ENCODE results near the gene STK32B. TPM values are rescaled to one million over a fixed set of nuclear protein-coding genes. Genes with fewer than 3 reads are reported as not detected.
A peak's percentile ranks its signal among the peaks of the same experiment; 100 is the strongest.

STK32B gene
- polyA plus RNA-seq, 2 of the 4 experiments (the other 2 are of a cell fraction) = 7.6 to 12.1 TPM

- CTCF ChIA-PET = interaction anchor here (1.0 to 2.6 kb wide), 2 partner anchors 9 to 749 kb away, joined by 3 to 12 read pairs; no protein-coding TSS in a partner anchor
- TF ChIP-seq MYC (IDR thresholded peaks at IDR 0.05; ENCODE audit: borderline replicate concordance, low read length) (no peak), NFE2L2 (conservative IDR thresholded peaks at IDR 0.05; ENCODE audit: low read length) (no peak), RFX5 (IDR thresholded peaks at IDR 0.05) (no peak), EP300 (IDR thresholded peaks at IDR 0.05) (no peak), EHMT2 (IDR thresholded peaks at IDR 0.05; ENCODE audit: low read depth) (no peak), CHD4 (IDR thresholded peaks at IDR 0.05; ENCODE audit: borderline replicate concordance) (no peak), POLR2A (IDR thresholded peaks at IDR 0.05; ENCODE audit: low read length) (no peak), FOSL2 (IDR thresholded peaks at IDR 0.05) (no peak), FOSL2 (CRISPR knock-in tag; IDR thresholded peaks at IDR 0.05) (no peak), CHD2 (IDR thresholded peaks at IDR 0.05; ENCODE audit: low read length, partially characterized antibody) (no peak), FOSB (CRISPR knock-in tag; IDR thresholded peaks at IDR 0.05) (no peak), HEYL (CRISPR knock-in tag; IDR thresholded peaks at IDR 0.05) (no peak)
- TF ChIP-seq, protein P1, sequence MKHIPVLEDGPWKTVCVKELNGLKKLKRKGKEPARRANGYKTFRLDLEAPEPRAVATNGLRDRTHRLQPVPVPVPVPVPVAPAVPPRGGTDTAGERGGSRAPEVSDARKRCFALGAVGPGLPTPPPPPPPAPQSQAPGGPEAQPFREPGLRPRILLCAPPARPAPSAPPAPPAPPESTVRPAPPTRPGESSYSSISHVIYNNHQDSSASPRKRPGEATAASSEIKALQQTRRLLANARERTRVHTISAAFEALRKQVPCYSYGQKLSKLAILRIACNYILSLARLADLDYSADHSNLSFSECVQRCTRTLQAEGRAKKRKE (CRISPR knock-in tag; IDR thresholded peaks at IDR 0.05; ENCODE audit: low read depth) = no peak
- Histone ChIP-seq H3K4me2 (no peak overlapping the region), H3K4me1 (peaks cover 29% of the 10 kb centered on the region), H3K9me3 (peaks cover 2% of the 10 kb centered on the region; the same call in 1 of the 3 replicates), H3K27ac (0 out of 6 replicates have a peak overlapping the region, but pooled peaks of 1 of the 2 experiments have one; percentile 27), H3K4me3 (no peak overlapping the region)
- FAIRE-seq (no peak), DNase-seq (ENCODE audit: low read depth in 1 of 2, low spot score in 1 of 2) (no peak), ATAC-seq (no peak)
- WGBS (ENCODE audit: missing lambda C conversion rate) = 86% methylated on average over 8 of the region's 9 CpGs
- POLR2A ChIA-PET = no interaction called here
These were observed 10.2 kb upstream of the STK32B start for GRCh38 chr4:5040856-5041620.

DNA sequence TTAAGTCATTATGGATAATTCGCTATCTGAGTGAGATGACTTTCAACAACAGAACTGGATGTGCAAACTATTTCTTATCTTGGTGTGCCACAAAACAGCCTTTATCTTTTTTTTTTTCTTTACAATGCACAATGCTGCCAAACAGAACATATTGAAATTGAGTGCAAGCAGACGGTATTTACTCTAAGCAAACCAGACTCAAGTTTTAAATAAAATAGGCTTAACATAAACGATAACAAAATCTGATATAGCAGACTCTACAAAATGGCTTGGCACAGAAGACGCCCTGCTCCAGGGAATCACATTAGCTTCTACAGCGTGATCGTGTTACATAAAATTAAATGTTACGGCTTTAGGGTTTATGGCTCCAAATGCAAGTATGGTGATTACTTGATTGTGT lies 9.6 kb upstream of the STK32B start:
- no peak for ATAC-seq
- no peak for FAIRE-seq
- TF ChIP-seq RFX5 (IDR thresholded peaks at IDR 0.05) (no peak), NR3C1 (IDR thresholded peaks at IDR 0.05) (no peak), HOXB5 (CRISPR knock-in tag; IDR thresholded peaks at IDR 0.05) (no peak), FOXS1 (CRISPR knock-in tag; IDR thresholded peaks at IDR 0.05) (no peak), CBX2 (IDR thresholded peaks at IDR 0.05; ENCODE audit: borderline replicate concordance, low read depth) (no peak), RCOR1 (IDR thresholded peaks at IDR 0.05; ENCODE audit: low read depth, low read length) (no peak), EP300 (IDR thresholded peaks at IDR 0.05) (no peak), RAD21 (conservative IDR thresholded peaks at IDR 0.05 in 1 of 2, IDR thresholded peaks at IDR 0.05 in 1 of 2) (no peak)
- TF ChIP-seq, protein P2, sequence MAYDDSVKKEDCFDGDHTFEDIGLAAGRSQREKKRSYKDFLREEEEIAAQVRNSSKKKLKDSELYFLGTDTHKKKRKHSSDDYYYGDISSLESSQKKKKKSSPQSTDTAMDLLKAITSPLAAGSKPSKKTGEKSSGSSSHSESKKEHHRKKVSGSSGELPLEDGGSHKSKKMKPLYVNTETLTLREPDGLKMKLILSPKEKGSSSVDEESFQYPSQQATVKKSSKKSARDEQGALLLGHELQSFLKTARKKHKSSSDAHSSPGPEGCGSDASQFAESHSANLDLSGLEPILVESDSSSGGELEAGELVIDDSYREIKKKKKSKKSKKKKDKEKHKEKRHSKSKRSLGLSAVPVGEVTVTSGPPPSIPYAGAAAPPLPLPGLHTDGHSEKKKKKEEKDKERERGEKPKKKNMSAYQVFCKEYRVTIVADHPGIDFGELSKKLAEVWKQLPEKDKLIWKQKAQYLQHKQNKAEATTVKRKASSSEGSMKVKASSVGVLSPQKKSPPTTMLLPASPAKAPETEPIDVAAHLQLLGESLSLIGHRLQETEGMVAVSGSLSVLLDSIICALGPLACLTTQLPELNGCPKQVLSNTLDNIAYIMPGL (CRISPR knock-in tag; IDR thresholded peaks at IDR 0.05; ENCODE audit: borderline replicate concordance) = no peak
- 93% methylated on average over 7 of the region's 7 CpGs for WGBS (ENCODE audit: missing lambda C conversion rate)
- Histone ChIP-seq H3K4me3 (no peak overlapping the region), H3K4me1 (peaks cover 24% of the 10 kb centered on the region), H3K4me2 (no peak overlapping the region), H3K9me3 (peaks cover 2% of the 10 kb centered on the region; the same call in 1 of the 3 replicates), H3K27ac (no peak overlapping the region)
- ChIA-PET POLR2A (no interaction called here), CTCF (interaction anchor here (1.0 to 2.6 kb wide), 2 partner anchors 8 to 748 kb away, joined by 3 to 12 read pairs; no protein-coding TSS in a partner anchor)
- no peak for DNase-seq (ENCODE audit: low read depth in 1 of 2, low spot score in 1 of 2)

DNA sequence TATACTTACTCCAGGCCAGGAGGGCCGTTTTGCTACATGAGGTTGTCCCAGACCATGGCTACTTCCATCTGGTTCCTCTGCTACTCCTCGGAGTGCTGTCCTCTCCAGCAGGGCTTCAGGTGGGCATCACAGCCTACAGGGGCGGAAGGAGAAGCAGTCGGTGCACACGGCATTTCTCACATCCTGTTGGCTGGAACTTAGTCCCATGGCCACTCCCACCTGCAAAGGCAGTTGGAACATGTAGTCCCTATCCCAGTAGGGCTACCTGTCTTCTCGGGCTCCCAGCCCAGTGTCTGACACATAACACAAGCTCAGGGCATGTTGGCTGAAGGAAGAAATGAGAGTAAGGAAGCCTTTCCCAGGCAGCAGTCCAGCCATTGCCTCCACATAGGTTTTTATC lies 7.7 kb upstream of the STK32B start:
- DNase-seq (ENCODE audit: low read depth in 1 of 2, low spot score in 1 of 2) (no peak), ATAC-seq (no peak)

More for the DNA sequence above, 7.7 kb upstream of the STK32B start:
- WGBS (ENCODE audit: missing lambda C conversion rate) = 73% methylated on average over 6 of the region's 6 CpGs
- Histone ChIP-seq H3K27ac (no peak overlapping the region; a peak in 1 of 6 replicates), H3K4me2 (no peak overlapping the region), H3K9me3 (peaks cover 2% of the 10 kb centered on the region; the same call in 1 of the 3 replicates), H3K4me3 (no peak overlapping the region), H3K4me1 (peaks cover 11% of the 10 kb centered on the region)
- ChIA-PET CTCF (interaction anchor here (0.9 kb wide), 1 partner anchor 747 kb away, joined by 3 read pairs; no protein-coding TSS in a partner anchor), POLR2A (no interaction called here)
- TF ChIP-seq CHD2 (IDR thresholded peaks at IDR 0.05; ENCODE audit: low read length, partially characterized antibody) (no peak), TP53 (CRISPR knock-in tag; IDR thresholded peaks at IDR 0.05) (no peak), CEBPB (IDR thresholded peaks at IDR 0.05) (no peak), HOXA7 (CRISPR knock-in tag; IDR thresholded peaks at IDR 0.05) (no peak), HOXB13 (CRISPR knock-in tag; IDR thresholded peaks at IDR 0.05; ENCODE audit: low read depth) (no peak)
- FAIRE-seq = no peak

All from A549 (cell line).